GM12878 (cell line): ENCODE results near the gene KANK4.

Experiments
- CBX3 ChIP-seq: fragments of 200-600 bp; sonication (generic); IDR thresholded peaks from 2 replicates; pipeline ENCODE4 v1.6.1; 2016; ENCODE audit warnings: low read depth, borderline replicate concordance
- CEBPB ChIP-seq, 2 experiments: fragments of 150-350 bp in 1 of 2; IDR thresholded peaks; 2 replicates each; pipeline ENCODE4 v1.6.1; 2012 to 2014; ENCODE audit warnings: low read depth in 2 of 2, low read length in 2 of 2, borderline replicate concordance in 1 of 2, inconsistent platforms in 1 of 2
- CHD2 ChIP-seq: IDR thresholded peaks from 2 replicates; pipeline ENCODE4 v1.6.1; 2011; ENCODE audit warnings: low read depth, low read length, improper control_type of control experiment, borderline replicate concordance
- CREM ChIP-seq: IDR thresholded peaks from 2 replicates; pipeline ENCODE4 v1.6.1; 2014; ENCODE audit warnings: antibody characterized with exemption, low read depth
- PBX3 ChIP-seq: IDR thresholded peaks from 2 replicates; pipeline ENCODE4 v1.6.1; 2011; ENCODE audit warnings: mild to moderate bottlenecking, low read depth, low read length, moderate library complexity; ENCODE audit not compliant: insufficient replicate concordance
- TF ChIP-seq, protein P1 (sequence below): IDR thresholded peaks from 2 replicates; pipeline ENCODE4 v1.6.1; 2012; ENCODE audit warnings: low read depth, low read length, improper control_type of control experiment
- TF ChIP-seq, protein P2 (sequence below): IDR thresholded peaks from 2 replicates; pipeline ENCODE4 v1.6.1; 2012; ENCODE audit warnings: mild to moderate bottlenecking, low read depth, low read length
- TF ChIP-seq, protein P3 (sequence below): IDR thresholded peaks from 2 replicates; pipeline ENCODE4 v1.6.1; 2011; ENCODE audit warnings: borderline replicate concordance, low read depth, mild to moderate bottlenecking, moderate library complexity, mixed read lengths, low read length; ENCODE audit not compliant: insufficient read depth; ENCODE audit errors: extremely low read length
- TF ChIP-seq, protein P4 (sequence below), 3 experiments: IDR thresholded peaks in 2 of 3; conservative IDR thresholded peaks in 1 of 3; 2 replicates each; pipeline ENCODE4 v1.5.1; 2011; ENCODE audit warnings: low read depth in 3 of 3, low read length in 3 of 3, mild to moderate bottlenecking in 3 of 3, control low read depth in 2 of 3, moderate library complexity in 2 of 3, inconsistent platforms in 1 of 3, mixed read lengths in 1 of 3; ENCODE audit not compliant: control insufficient read depth in 2 of 3, insufficient read depth in 1 of 3; ENCODE audit errors: extremely low read depth in 1 of 3
- TF ChIP-seq, protein P5 (sequence below): IDR thresholded peaks from 2 replicates; pipeline ENCODE4 v1.6.1; 2012; ENCODE audit warnings: improper control_type of control experiment, low read depth, low read length; ENCODE audit not compliant: insufficient replicate concordance

- TF ChIP-seq CHD2 (no peak), CREM (no peak), PBX3 (no peak), CEBPB (IDR thresholded peaks at IDR 0.05; ENCODE audit: borderline replicate concordance in 1 of 2, low read depth in 2 of 2, low read length in 2 of 2) (no peak), CBX3 (no peak)
- TF ChIP-seq, protein P1, sequence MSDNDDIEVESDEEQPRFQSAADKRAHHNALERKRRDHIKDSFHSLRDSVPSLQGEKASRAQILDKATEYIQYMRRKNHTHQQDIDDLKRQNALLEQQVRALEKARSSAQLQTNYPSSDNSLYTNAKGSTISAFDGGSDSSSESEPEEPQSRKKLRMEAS = no peak
- TF ChIP-seq, protein P2, sequence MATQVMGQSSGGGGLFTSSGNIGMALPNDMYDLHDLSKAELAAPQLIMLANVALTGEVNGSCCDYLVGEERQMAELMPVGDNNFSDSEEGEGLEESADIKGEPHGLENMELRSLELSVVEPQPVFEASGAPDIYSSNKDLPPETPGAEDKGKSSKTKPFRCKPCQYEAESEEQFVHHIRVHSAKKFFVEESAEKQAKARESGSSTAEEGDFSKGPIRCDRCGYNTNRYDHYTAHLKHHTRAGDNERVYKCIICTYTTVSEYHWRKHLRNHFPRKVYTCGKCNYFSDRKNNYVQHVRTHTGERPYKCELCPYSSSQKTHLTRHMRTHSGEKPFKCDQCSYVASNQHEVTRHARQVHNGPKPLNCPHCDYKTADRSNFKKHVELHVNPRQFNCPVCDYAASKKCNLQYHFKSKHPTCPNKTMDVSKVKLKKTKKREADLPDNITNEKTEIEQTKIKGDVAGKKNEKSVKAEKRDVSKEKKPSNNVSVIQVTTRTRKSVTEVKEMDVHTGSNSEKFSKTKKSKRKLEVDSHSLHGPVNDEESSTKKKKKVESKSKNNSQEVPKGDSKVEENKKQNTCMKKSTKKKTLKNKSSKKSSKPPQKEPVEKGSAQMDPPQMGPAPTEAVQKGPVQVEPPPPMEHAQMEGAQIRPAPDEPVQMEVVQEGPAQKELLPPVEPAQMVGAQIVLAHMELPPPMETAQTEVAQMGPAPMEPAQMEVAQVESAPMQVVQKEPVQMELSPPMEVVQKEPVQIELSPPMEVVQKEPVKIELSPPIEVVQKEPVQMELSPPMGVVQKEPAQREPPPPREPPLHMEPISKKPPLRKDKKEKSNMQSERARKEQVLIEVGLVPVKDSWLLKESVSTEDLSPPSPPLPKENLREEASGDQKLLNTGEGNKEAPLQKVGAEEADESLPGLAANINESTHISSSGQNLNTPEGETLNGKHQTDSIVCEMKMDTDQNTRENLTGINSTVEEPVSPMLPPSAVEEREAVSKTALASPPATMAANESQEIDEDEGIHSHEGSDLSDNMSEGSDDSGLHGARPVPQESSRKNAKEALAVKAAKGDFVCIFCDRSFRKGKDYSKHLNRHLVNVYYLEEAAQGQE = no peak
- TF ChIP-seq, protein P3, sequence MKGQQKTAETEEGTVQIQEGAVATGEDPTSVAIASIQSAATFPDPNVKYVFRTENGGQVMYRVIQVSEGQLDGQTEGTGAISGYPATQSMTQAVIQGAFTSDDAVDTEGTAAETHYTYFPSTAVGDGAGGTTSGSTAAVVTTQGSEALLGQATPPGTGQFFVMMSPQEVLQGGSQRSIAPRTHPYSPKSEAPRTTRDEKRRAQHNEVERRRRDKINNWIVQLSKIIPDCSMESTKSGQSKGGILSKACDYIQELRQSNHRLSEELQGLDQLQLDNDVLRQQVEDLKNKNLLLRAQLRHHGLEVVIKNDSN = no peak
- TF ChIP-seq, protein P4, sequence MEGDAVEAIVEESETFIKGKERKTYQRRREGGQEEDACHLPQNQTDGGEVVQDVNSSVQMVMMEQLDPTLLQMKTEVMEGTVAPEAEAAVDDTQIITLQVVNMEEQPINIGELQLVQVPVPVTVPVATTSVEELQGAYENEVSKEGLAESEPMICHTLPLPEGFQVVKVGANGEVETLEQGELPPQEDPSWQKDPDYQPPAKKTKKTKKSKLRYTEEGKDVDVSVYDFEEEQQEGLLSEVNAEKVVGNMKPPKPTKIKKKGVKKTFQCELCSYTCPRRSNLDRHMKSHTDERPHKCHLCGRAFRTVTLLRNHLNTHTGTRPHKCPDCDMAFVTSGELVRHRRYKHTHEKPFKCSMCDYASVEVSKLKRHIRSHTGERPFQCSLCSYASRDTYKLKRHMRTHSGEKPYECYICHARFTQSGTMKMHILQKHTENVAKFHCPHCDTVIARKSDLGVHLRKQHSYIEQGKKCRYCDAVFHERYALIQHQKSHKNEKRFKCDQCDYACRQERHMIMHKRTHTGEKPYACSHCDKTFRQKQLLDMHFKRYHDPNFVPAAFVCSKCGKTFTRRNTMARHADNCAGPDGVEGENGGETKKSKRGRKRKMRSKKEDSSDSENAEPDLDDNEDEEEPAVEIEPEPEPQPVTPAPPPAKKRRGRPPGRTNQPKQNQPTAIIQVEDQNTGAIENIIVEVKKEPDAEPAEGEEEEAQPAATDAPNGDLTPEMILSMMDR (IDR thresholded peaks at IDR 0.05 in 2 of 3, conservative IDR thresholded peaks at IDR 0.05 in 1 of 3; ENCODE audit: control insufficient read depth in 2 of 3, extremely low read depth in 1 of 3, insufficient read depth in 1 of 3, low read depth in 3 of 3, low read length in 3 of 3) = no peak
- TF ChIP-seq, protein P5, sequence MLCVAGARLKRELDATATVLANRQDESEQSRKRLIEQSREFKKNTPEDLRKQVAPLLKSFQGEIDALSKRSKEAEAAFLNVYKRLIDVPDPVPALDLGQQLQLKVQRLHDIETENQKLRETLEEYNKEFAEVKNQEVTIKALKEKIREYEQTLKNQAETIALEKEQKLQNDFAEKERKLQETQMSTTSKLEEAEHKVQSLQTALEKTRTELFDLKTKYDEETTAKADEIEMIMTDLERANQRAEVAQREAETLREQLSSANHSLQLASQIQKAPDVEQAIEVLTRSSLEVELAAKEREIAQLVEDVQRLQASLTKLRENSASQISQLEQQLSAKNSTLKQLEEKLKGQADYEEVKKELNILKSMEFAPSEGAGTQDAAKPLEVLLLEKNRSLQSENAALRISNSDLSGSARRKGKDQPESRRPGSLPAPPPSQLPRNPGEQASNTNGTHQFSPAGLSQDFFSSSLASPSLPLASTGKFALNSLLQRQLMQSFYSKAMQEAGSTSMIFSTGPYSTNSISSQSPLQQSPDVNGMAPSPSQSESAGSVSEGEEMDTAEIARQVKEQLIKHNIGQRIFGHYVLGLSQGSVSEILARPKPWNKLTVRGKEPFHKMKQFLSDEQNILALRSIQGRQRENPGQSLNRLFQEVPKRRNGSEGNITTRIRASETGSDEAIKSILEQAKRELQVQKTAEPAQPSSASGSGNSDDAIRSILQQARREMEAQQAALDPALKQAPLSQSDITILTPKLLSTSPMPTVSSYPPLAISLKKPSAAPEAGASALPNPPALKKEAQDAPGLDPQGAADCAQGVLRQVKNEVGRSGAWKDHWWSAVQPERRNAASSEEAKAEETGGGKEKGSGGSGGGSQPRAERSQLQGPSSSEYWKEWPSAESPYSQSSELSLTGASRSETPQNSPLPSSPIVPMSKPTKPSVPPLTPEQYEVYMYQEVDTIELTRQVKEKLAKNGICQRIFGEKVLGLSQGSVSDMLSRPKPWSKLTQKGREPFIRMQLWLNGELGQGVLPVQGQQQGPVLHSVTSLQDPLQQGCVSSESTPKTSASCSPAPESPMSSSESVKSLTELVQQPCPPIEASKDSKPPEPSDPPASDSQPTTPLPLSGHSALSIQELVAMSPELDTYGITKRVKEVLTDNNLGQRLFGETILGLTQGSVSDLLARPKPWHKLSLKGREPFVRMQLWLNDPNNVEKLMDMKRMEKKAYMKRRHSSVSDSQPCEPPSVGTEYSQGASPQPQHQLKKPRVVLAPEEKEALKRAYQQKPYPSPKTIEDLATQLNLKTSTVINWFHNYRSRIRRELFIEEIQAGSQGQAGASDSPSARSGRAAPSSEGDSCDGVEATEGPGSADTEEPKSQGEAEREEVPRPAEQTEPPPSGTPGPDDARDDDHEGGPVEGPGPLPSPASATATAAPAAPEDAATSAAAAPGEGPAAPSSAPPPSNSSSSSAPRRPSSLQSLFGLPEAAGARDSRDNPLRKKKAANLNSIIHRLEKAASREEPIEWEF = no peak
Measured at GRCh38 chr1:62343911-62344310, 24.7 kb upstream of the KANK4 start.
